IMR-90 (cell line): Measurements from ENCODE around the gene B4GALNT2. TPM values are rescaled to one million over a fixed set of nuclear protein-coding genes. Genes with fewer than 3 reads are reported as not detected.

Experiments used
- ATAC-seq: fragments of 200-7000 bp; cut with Tn5 transposase; 2 replicates; pipeline ENCODE4 v1.9.1; 2020; ENCODE audit warnings: low read depth, mild to moderate bottlenecking, moderate library complexity
- BruUV-seq: library from RNA; stranded (reverse); fragments of 400-500 nt; replicated peaks from 2 replicates; lab custom pipeline; 2021; lab: Mats Ljungman, UMichigan
- CTCF ChIA-PET: fragments of 300-600 bp; formaldehyde crosslinking; extraction: SDS; loops from one replicate; lab custom pipeline; 2021; ENCODE audit warnings: antibody characterized with exemption; lab: Yijun Ruan, JAX
- POLR2A ChIA-PET: fragments of 300-600 bp; sonication (Branson Sonifier 250); formaldehyde crosslinking; loops from one replicate; lab custom pipeline; 2022; ENCODE audit warnings: antibody characterized with exemption; ENCODE audit not compliant: unreplicated experiment; lab: Charles Lee
- DNase-seq: peaks from one replicate; pipeline ENCODE4 v3.0.0; 2013
- H2AFZ ChIP-seq: replicated peaks from 2 replicates; pipeline ENCODE3; 2013; ENCODE audit warnings: low read length, mild to moderate bottlenecking; ENCODE audit not compliant: poor library complexity
- H2AK5ac ChIP-seq: 2 replicates; pipeline ENCODE4 v1.6.1; 2013; ENCODE audit warnings: low read depth, low read length, inconsistent platforms
- H2AK9ac ChIP-seq: replicated peaks from 2 replicates; pipeline ENCODE3; 2013; ENCODE audit warnings: mild to moderate bottlenecking, low read depth, low read length, moderate library complexity; ENCODE audit not compliant: poor library complexity
- H2BK120ac ChIP-seq: 2 replicates; pipeline ENCODE4 v1.6.1; 2013; ENCODE audit warnings: low read depth, low read length, inconsistent platforms
- H2BK15ac ChIP-seq: 3 replicates; pipeline ENCODE4 v1.6.1; 2013; ENCODE audit warnings: low read depth, low read length, inconsistent platforms
- H2BK20ac ChIP-seq: 2 replicates; pipeline ENCODE4 v1.6.1; 2013; ENCODE audit warnings: low read depth, mild to moderate bottlenecking, inconsistent platforms, low read length, moderate library complexity
- H2BK5ac ChIP-seq: 2 replicates; pipeline ENCODE4 v1.6.1; 2013; ENCODE audit warnings: mild to moderate bottlenecking, low read depth, low read length, inconsistent platforms; ENCODE audit not compliant: poor library complexity, severe bottlenecking
- H3K14ac ChIP-seq: replicated peaks from 2 replicates; pipeline ENCODE4 v1.6.1; 2013; ENCODE audit warnings: low read depth, low read length, inconsistent platforms
- H3K18ac ChIP-seq: 2 replicates; pipeline ENCODE4 v1.6.1; 2013; ENCODE audit warnings: low read depth, low read length, control low read depth
- H3K23ac ChIP-seq: 2 replicates; pipeline ENCODE4 v1.6.1; 2013; ENCODE audit warnings: low read depth, low read length, inconsistent platforms
- H3K27ac ChIP-seq: 2 replicates; pipeline ENCODE4 v1.5.1; 2013; ENCODE audit warnings: mild to moderate bottlenecking, control low read depth, low read length; ENCODE audit not compliant: insufficient read depth
- H3K27me3 ChIP-seq: 2 replicates; pipeline ENCODE4 v1.6.1; 2013; ENCODE audit warnings: low read length; ENCODE audit not compliant: control insufficient read depth, insufficient read depth
- H3K36me3 ChIP-seq: 2 replicates; pipeline ENCODE4 v1.6.1; 2013; ENCODE audit warnings: low read length, mixed read lengths; ENCODE audit not compliant: control insufficient read depth, insufficient read depth
- H3K4ac ChIP-seq: 2 replicates; pipeline ENCODE4 v1.6.1; 2013; ENCODE audit warnings: low read depth, low read length, inconsistent platforms
- H3K4me1 ChIP-seq: 2 replicates; pipeline ENCODE4 v1.6.1; 2013; ENCODE audit warnings: low read length, mixed read lengths; ENCODE audit not compliant: control insufficient read depth, insufficient read depth
- H3K4me2 ChIP-seq: 2 replicates; pipeline ENCODE4 v1.6.1; 2013; ENCODE audit warnings: low read depth, mild to moderate bottlenecking, control low read depth, low read length, moderate library complexity
- H3K4me3 ChIP-seq: 2 replicates; pipeline ENCODE4 v1.5.1; 2013; ENCODE audit warnings: low read depth, mild to moderate bottlenecking, control low read depth, low read length, moderate library complexity; ENCODE audit not compliant: insufficient read depth
- H3K56ac ChIP-seq: 2 replicates; pipeline ENCODE4 v1.6.1; 2013; ENCODE audit warnings: low read length, inconsistent platforms; ENCODE audit not compliant: insufficient read depth; ENCODE audit errors: extremely low read depth
- H3K79me1 ChIP-seq, 2 experiments: 2 replicates each; pipeline ENCODE4 v1.6.1; 2013; ENCODE audit warnings: low read length in 2 of 2, inconsistent platforms in 1 of 2, low read depth in 1 of 2
- H3K9ac ChIP-seq: 2 replicates; pipeline ENCODE4 v1.6.1; 2013; ENCODE audit warnings: low read depth, low read length, control low read depth
- H3K9me1 ChIP-seq: 2 replicates; pipeline ENCODE4 v1.6.1; 2013; ENCODE audit warnings: low read length, inconsistent platforms; ENCODE audit not compliant: insufficient read depth
- H3K9me3 ChIP-seq: 2 replicates; pipeline ENCODE4 v1.6.1; 2013; ENCODE audit warnings: low read length; ENCODE audit not compliant: control insufficient read depth, insufficient read depth
- H4K20me1 ChIP-seq: 2 replicates; pipeline ENCODE4 v1.6.1; 2013; ENCODE audit warnings: low read length, inconsistent platforms; ENCODE audit not compliant: insufficient read depth
- H4K5ac ChIP-seq: 2 replicates; pipeline ENCODE4 v1.6.1; 2013; ENCODE audit warnings: mild to moderate bottlenecking, low read depth, low read length, control low read depth
- H4K8ac ChIP-seq, 2 experiments: 2 replicates each; pipeline ENCODE4 v1.6.1; 2013; ENCODE audit warnings: low read depth in 2 of 2, low read length in 2 of 2, control low read depth in 1 of 2, inconsistent platforms in 1 of 2
- H4K91ac ChIP-seq: 2 replicates; pipeline ENCODE4 v1.6.1; 2013; ENCODE audit warnings: low read depth, low read length, inconsistent platforms; ENCODE audit not compliant: insufficient read depth
- ELK1 ChIP-seq: fragments of 150-350 bp; IDR thresholded peaks from 2 replicates; pipeline ENCODE4 v1.6.1; 2016; ENCODE audit warnings: low read depth, mild to moderate bottlenecking, low read length, moderate library complexity, borderline replicate concordance
- MAFK ChIP-seq: IDR thresholded peaks from 2 replicates; pipeline ENCODE4 v1.6.1; 2012; ENCODE audit warnings: low read depth, low read length, improper control_type of control experiment
- NFE2L2 ChIP-seq: fragments of 150-350 bp; IDR thresholded peaks from 2 replicates; pipeline ENCODE4 v1.6.1; 2016; ENCODE audit warnings: low read depth, mild to moderate bottlenecking, low read length
- USF2 ChIP-seq: fragments of 150-350 bp; IDR thresholded peaks from 2 replicates; pipeline ENCODE4 v1.6.1; 2017; ENCODE audit warnings: mild to moderate bottlenecking, antibody characterized with exemption, low read length, low read depth
- WGBS, 2 experiments: methylation state at CpG; one replicate each; pipeline versions ENCODE4 v1.1.5 to v1.1.7; 2013; ENCODE audit warnings: missing lambda C conversion rate in 2 of 2; ENCODE audit not compliant: insufficient read length in 1 of 2; ENCODE audit errors: extremely low coverage in 2 of 2; 5-methylcytosine and 5-hydroxymethylcytosine counted together
- dilution Hi-C: fragments of 300-500 bp; cut with HindIII; formaldehyde crosslinking; loops from one replicate; pipeline ENCODE4 v1.14.3; 2018; ENCODE audit warnings: low sequenced_read_pairs; ENCODE audit not compliant: unreplicated experiment
- in situ Hi-C: fragments of 300-500 bp; cut with MboI; formaldehyde crosslinking; loops from 3 replicates; pipeline ENCODE4 v1.14.3; 2019; ENCODE audit warnings: low sequenced_read_pairs, inconsistent platforms, mixed read lengths
- intact Hi-C: fragments of 100-400 bp; cut with micrococcal nuclease; formaldehyde crosslinking; loops from 2 replicates; pipeline ENCODE4 v1.10.0; 2022
- polyA plus RNA-seq, 3 experiments: library from polyadenylated mRNA; depleted of rRNA; stranded (reverse); fragments of >200 nt; gene quantifications; 2 replicates each; pipeline ENCODE4 v1.2.3, GENCODE V29; 2012; ENCODE audit warnings: low replicate concordance in 1 of 3
- total RNA-seq: library from RNA; depleted of rRNA; stranded (reverse); fragments of >200 nt; gene quantifications from 2 replicates; pipeline ENCODE4 v1.2.3, GENCODE V29; 2012
- TF ChIP-seq, protein P1 (sequence below): conservative IDR thresholded peaks from 2 replicates; pipeline ENCODE4 v1.5.1; 2012; ENCODE audit warnings: mild to moderate bottlenecking, low read depth, low read length, improper control_type of control experiment

Gene B4GALNT2
- total and polyA plus RNA-seq, 2 of the 4 experiments (the other 2 are of a cell fraction) = not detected

GRCh38 chr17:49213847-49214246 is 81.3 kb downstream of the B4GALNT2 start:
- Histone ChIP-seq H4K8ac (no peak overlapping the region), H3K9me3 (no peaks in the 10 kb centered on the region)
- CTCF ChIA-PET = interaction anchor here (1.5 kb wide), 1 partner anchor 9 kb away, joined by 3 read pairs; no protein-coding TSS in a partner anchor

More at GRCh38 chr17:49213847-49214246, 81.3 kb downstream of the B4GALNT2 start:
- POLR2A ChIA-PET = no interaction called here
- H3K36me3 ChIP-seq = no peaks in the 10 kb centered on the region
- no peak overlapping the region for H3K4ac ChIP-seq
- no peak overlapping the region for H3K4me2 ChIP-seq
- H3K9ac ChIP-seq = no peak overlapping the region
- H2BK20ac ChIP-seq = no peak overlapping the region
- H3K23ac ChIP-seq = no peak overlapping the region
- H4K5ac ChIP-seq = no peak overlapping the region
- H3K79me1 ChIP-seq = no peaks in the 10 kb centered on the region
- H2AFZ ChIP-seq = no peak overlapping the region
- H4K20me1 ChIP-seq = no peaks in the 10 kb centered on the region
- BruUV-seq = no TSS peak
- H2AK9ac ChIP-seq = no peak overlapping the region
- H2BK120ac ChIP-seq = no peak overlapping the region
- dilution Hi-C loops (no loop called here), intact Hi-C loops (no loop called here), in situ Hi-C loops (no loop called here)
- no peak overlapping the region for H3K18ac ChIP-seq
- TF ChIP-seq MAFK (no peak), USF2 (no peak), NFE2L2 (no peak), ELK1 (no peak)
- TF ChIP-seq, protein P1, sequence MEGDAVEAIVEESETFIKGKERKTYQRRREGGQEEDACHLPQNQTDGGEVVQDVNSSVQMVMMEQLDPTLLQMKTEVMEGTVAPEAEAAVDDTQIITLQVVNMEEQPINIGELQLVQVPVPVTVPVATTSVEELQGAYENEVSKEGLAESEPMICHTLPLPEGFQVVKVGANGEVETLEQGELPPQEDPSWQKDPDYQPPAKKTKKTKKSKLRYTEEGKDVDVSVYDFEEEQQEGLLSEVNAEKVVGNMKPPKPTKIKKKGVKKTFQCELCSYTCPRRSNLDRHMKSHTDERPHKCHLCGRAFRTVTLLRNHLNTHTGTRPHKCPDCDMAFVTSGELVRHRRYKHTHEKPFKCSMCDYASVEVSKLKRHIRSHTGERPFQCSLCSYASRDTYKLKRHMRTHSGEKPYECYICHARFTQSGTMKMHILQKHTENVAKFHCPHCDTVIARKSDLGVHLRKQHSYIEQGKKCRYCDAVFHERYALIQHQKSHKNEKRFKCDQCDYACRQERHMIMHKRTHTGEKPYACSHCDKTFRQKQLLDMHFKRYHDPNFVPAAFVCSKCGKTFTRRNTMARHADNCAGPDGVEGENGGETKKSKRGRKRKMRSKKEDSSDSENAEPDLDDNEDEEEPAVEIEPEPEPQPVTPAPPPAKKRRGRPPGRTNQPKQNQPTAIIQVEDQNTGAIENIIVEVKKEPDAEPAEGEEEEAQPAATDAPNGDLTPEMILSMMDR = no peak
- no peak overlapping the region for H3K14ac ChIP-seq
- H3K4me3 ChIP-seq = no peak overlapping the region
- no peak overlapping the region for H3K27ac ChIP-seq
- no peak overlapping the region for H4K91ac ChIP-seq
- H2AK5ac ChIP-seq = no peak overlapping the region
- H3K9me1 ChIP-seq = peaks cover 11% of the 10 kb centered on the region
- peaks cover 9% of the 10 kb centered on the region for H3K4me1 ChIP-seq
- ATAC-seq (no peak), DNase-seq (no peak)
- no peak overlapping the region for H3K56ac ChIP-seq
- H2BK15ac ChIP-seq = no peak overlapping the region
- H2BK5ac ChIP-seq = no peak overlapping the region
- H3K27me3 ChIP-seq = peaks cover under 1% of the 10 kb centered on the region; the same call in 1 of the 2 replicates
- no CpG with 5 or more reads among the region's 2 CpGs for WGBS, 2 experiments
